Dermis microvascular lymphatic vessel endothelial cell (primary cell): ENCODE data around the gene SAMD4B. TPM values are rescaled to one million over a fixed set of nuclear protein-coding genes. Genes with fewer than 3 reads are reported as not detected.

ENCODE experiments used
- DNase-seq, 2 donors: peaks; one replicate each; pipeline versions ENCODE4 v3.0.0 to v3.0.0-alpha.2; 2010; ENCODE audit warnings: low read depth in 2 of 2
- total RNA-seq: library from RNA; depleted of rRNA; stranded (reverse); fragments of >200 nt; gene quantifications from 2 replicates; pipeline ENCODE4 v1.2.1, GENCODE V29; 2014

SAMD4B gene
- total RNA-seq, 1 donor from 2014 or later = 19.8 TPM

DNA sequence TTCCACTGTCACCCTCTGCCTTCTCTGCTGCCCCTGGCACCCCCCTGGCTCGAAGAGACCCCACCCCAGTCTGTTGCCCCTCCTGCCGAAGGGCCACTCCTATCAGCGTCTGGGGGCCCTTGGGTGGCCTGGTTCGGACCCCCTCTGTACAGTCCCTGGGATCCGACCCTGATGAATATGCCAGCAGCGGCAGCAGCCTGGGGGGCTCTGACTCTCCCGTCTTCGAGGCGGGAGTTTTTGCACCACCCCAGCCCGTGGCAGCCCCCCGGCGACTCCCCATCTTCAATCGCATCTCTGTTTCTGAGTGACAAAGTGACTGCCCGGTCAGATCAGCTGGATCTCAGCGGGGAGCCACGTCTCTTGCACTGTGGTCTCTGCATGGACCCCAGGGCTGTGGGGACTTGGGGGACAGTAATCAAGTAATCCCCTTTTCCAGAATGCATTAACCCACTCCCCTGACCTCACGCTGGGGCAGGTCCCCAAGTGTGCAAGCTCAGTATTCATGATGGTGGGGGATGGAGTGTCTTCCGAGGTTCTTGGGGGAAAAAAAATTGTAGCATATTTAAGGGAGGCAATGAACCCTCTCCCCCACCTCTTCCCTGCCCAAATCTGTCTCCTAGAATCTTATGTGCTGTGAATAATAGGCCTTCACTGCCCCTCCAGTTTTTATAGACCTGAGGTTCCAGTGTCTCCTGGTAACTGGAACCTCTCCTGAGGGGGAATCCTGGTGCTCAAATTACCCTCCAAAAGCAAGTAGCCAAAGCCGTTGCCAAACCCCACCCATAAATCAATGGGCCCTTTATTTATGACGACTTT lies 66.4 kb downstream of the SAMD4B start:
- DNase-seq = peak; percentile 33 to 47

DNA sequence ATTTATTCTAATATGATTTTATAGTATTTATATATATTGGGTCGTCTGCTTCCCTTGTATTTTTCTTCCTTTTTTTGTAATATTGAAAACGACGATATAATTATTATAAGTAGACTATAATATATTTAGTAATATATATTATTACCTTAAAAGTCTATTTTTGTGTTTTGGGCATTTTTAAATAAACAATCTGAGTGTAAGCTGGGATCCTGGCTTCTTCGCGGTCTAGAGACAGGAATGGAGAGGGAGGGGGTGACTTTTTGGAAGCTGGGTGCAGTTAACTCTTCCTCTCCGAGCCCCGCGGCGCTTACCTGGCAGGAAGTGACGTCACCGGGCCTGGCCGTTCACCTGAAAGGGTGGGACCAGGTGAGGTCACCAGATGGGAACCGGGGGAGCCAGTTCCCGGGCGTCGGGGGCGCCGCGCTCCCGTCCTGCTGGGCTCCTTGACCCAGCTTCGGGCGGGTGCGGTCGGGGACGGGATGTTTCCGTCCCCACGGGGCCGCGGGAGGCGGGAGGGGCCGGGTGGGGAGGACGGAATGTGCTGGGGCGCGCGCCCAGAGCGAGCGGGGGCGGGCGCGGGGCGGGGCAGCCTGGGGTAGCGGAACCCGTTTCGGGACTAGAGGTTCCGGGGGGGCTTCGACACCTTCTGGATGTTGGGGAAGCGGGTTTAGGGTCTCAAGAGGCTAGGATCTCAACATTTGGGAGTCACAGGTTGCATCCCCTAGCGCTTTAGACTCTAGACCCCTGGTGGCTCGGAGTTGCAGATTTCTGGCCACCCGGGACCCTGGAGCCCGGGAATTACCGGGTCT lies 67.2 kb downstream of the SAMD4B start:
- DNase-seq = peak; percentile 58 to 70

- peak; percentile 24 to 60 for DNase-seq
Measured at GRCh38 chr19:39410017-39410830, 68.0 kb downstream of the SAMD4B start.

GRCh38 chr19:39410831-39411080 lies 68.5 kb downstream of the SAMD4B start:
- no peak for DNase-seq

GRCh38 chr19:39411081-39411831 lies 69.0 kb downstream of the SAMD4B start:
- peak; percentile 55 to 71 for DNase-seq

DNA sequence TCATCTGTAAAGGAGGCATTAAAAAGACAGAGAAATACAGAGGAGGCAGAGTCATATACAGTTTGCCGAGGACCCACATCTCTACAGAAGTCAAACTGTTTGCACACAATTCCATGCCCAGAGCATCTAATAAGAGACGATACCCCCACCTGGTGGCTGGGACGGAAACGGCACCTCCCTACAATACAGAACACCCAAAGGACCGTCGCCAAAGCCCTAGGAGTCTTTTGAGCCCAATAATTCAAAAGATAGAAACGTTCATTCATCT lies 69.5 kb downstream of the SAMD4B start:
- DNase-seq = peak; percentile 86 to 92

DNA sequence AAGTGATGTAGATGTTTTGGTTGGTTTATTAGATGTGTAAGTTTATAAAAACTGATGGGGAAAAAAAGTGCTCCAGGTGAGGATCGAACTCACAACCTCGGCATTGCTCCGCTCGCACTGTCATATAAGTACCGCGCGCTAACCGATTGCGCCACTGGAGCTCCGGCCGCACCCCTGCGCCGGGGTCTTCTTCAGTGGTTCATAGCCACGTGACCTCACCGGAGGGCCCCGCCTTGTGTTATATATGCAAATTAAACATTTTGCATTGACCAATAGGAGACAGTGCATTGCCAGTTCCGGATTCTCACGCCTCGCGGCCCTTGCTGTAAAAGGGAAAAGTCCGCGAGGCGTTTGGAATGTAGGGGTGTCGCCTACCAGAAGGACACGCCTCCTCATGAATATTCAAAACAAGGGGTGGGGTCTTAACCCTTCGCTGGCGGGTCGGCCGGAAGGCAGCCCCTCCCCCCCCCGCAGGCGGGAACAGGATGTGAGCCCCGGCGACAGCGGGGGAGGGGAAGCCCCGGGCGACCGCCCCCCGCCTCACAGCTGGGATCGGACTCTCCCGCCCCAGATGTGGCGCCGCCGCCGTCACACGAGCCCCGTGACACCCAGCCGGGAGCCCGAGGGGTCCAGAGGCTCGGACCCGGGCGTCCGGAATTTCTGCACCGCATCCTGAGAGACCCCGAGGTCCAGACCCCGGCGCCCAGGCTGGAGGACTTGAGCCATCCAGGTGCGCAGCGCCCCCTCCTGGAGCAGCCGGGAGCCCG lies 70.1 kb downstream of the SAMD4B start, which contains the start of gene PLEKHG2:
TSS of gene PLEKHG2 (plus strand) at position 570 of the 767 bp plus-strand sequence. CDS start 1,418 bp downstream, outside the sequence.
- DNase-seq = peak; percentile 100

- DNase-seq = no peak
Measured at GRCh38 chr19:39412867-39413271, 70.6 kb downstream of the SAMD4B start.

- DNase-seq = peak in 1 of 2 donors; percentile 74
Measured at GRCh38 chr19:39413272-39413910, 71.2 kb downstream of the SAMD4B start.

GRCh38 chr19:39413911-39414608 lies 71.8 kb downstream of the SAMD4B start:
- peak in 1 of 2 donors; percentile 41 for DNase-seq

GRCh38 chr19:39415111-39416046 lies 73.2 kb downstream of the SAMD4B start:
- DNase-seq = no peak

GRCh38 chr19:39416152-39417120 lies 74.2 kb downstream of the SAMD4B start:
- DNase-seq = no peak

DNA sequence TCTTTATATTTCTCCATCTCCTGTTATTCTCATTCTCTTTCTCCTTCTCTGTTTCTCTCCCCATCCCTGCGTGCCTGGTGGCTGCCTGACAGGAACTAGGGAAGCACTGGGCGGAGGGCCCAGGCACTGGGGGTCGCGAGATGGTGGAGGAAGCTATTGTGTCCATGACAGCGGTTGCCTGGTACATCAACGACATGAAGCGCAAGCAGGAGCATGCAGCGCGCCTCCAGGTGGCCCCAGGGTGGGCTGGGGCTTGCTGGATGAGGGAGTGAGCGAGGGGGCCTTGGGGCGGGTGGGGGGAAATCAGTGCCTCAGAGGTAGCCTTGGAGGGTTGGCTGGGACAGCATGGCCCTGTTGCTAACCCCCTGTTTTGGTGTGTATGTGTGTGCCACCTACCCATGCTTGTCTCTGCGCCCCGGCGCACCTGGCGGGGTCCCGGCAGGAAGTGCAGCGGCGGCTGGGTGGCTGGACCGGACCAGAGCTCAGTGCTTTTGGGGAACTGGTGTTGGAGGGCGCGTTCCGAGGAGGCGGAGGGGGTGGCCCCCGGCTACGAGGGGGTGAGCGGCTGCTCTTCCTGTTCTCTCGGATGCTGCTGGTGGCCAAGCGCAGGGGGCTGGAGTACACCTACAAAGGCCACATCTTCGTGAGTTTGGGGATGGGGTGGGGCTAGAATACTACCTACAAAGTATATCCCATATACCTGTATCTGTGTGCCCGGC lies 75.4 kb downstream of the SAMD4B start:
- DNase-seq = no peak

DNA sequence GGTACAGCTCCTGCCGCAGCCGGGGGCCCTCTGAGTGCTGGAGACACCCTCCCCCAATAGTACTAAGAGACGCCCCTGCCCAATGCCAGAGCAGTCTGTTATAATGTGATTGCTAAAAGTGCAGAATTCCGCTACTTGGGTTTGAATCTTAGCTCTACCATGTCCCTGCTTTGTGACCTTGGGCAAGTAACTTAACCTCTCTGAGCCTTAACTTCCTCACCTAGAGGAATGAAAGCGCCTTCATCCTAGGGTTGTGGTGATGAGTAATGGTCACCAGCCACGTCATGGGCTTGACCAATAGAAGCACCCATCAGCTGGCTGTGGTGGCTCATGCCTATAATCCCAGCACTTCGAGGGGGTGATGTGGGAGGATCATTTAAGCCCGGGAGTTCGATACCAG lies 76.8 kb downstream of the SAMD4B start:
- no peak for DNase-seq

GRCh38 chr19:39420769-39421168 lies 78.5 kb downstream of the SAMD4B start:
- no peak for DNase-seq

- DNase-seq = no peak
Measured at GRCh38 chr19:39422020-39422419, 79.8 kb downstream of the SAMD4B start.
